Fibroblast of villous mesenchyme (primary cell): Measurements from ENCODE around the gene TMEM92. TPM values are rescaled to one million over a fixed set of nuclear protein-coding genes. Genes with fewer than 3 reads are reported as not detected.

Experiments used
- DNase-seq: peaks from one replicate; pipeline ENCODE4 v3.0.0-alpha.2; 2010; ENCODE audit warnings: low read depth
- H3K4me3 ChIP-seq: 2 replicates; pipeline ENCODE4 v1.5.1; 2011; ENCODE audit warnings: low read depth, mild to moderate bottlenecking, low read length
- CTCF ChIP-seq: IDR thresholded peaks from 2 replicates; pipeline ENCODE4 v1.5.1; 2012; ENCODE audit warnings: low read depth, mild to moderate bottlenecking, low read length; ENCODE audit not compliant: insufficient read depth
- small RNA-seq: library from RNA; depleted of rRNA; stranded (forward); fragments of <200 nt; gene quantifications from one replicate; pipeline ENCODE3, GENCODE V24; 2012
- total RNA-seq: library from RNA; depleted of rRNA; stranded (reverse); fragments of >200 nt; gene quantifications from 2 replicates; pipeline ENCODE4 v1.2.3, GENCODE V29; 2012

Gene TMEM92
- total RNA-seq, 1 donor: not detected

GRCh38 chr17:50325906-50326305, 51.6 kb downstream of the TMEM92 start:
- DNase-seq: no peak
- TF ChIP-seq CTCF: no peak
- H3K4me3 ChIP-seq: no peak overlapping the region

GRCh38 chr17:50326831-50327364, 52.6 kb downstream of the TMEM92 start:
- TF ChIP-seq CTCF: no peak
- no peak overlapping the region for H3K4me3 ChIP-seq
- no peak for DNase-seq

- no peak for DNase-seq
- no peak overlapping the region for H3K4me3 ChIP-seq
- no peak for TF ChIP-seq CTCF
Measured at GRCh38 chr17:50328363-50329325, 54.4 kb downstream of the TMEM92 start.

GRCh38 chr17:50329716-50330115, 55.5 kb downstream of the TMEM92 start:
- no peak overlapping the region for H3K4me3 ChIP-seq
- TF ChIP-seq CTCF: no peak
- no peak for DNase-seq

GRCh38 chr17:50330151-50330775, 56.0 kb downstream of the TMEM92 start:
- no peak for TF ChIP-seq CTCF

More at GRCh38 chr17:50330151-50330775, 56.0 kb downstream of the TMEM92 start:
- H3K4me3 ChIP-seq: no peak overlapping the region
- no peak for DNase-seq

Small RNAs within 50 kb of the gene (small RNA-seq; reads per million reads assigned to genes)
- not detected for gene SUMO2P7

Other genes starting within 250 kb of the TMEM92 start
- gene ITGA3, start 218.4 kb upstream of the TMEM92 start, total RNA-seq: 207 and 266 TPM in 2 replicates
- gene PDK2, start 179.1 kb upstream of the TMEM92 start, total RNA-seq: 20.3 and 20.6 TPM in 2 replicates
- gene SAMD14, start 144.3 kb upstream of the TMEM92 start, total RNA-seq: 4.7 and 5.8 TPM in 2 replicates
- gene PPP1R9B, start 123.8 kb upstream of the TMEM92 start, total RNA-seq: 38.7 and 47.1 TPM in 2 replicates
- gene SGCA, start 108.5 kb upstream of the TMEM92 start, total RNA-seq: 0.32 TPM in 1 of 2 replicates, not detected in the other
- gene COL1A1, start 72.8 kb upstream of the TMEM92 start, total RNA-seq: 2,749 and 5,894 TPM in 2 replicates
- 53.5 and 60.5 TPM in 2 replicates for gene XYLT2, start 71.7 kb downstream of the TMEM92 start, total RNA-seq
- 55.7 and 63.0 TPM in 2 replicates for gene MRPL27, start 98.7 kb downstream of the TMEM92 start, total RNA-seq
- gene EME1, start 98.8 kb downstream of the TMEM92 start, total RNA-seq: 4.5 and 4.7 TPM in 2 replicates
- 181 and 191 TPM in 2 replicates for gene LRRC59, start 123.1 kb downstream of the TMEM92 start, total RNA-seq
- gene ACSF2, start 151.8 kb downstream of the TMEM92 start, total RNA-seq: 18.1 and 20.3 TPM in 2 replicates
- not detected in 2 replicates for gene CHAD, start 194.4 kb downstream of the TMEM92 start, total RNA-seq
- 16.8 and 25.4 TPM in 2 replicates for gene RSAD1, start 204.4 kb downstream of the TMEM92 start, total RNA-seq
- 0.64 and 0.86 TPM in 2 replicates for gene MYCBPAP, start 234.0 kb downstream of the TMEM92 start, total RNA-seq